Esophagus squamous epithelium (tissue), 5 donors: Measurements from ENCODE around the gene MIA3. TPM values are rescaled to one million over a fixed set of nuclear protein-coding genes. Genes with fewer than 3 reads are reported as not detected.

Experiments used
- DNase-seq: peaks from one replicate; lab custom pipeline; 2025; lab: John Stamatoyannopoulos, UW
- H3K27ac ChIP-seq, 4 donors: fragments of 200-600 bp; sonication (generic); one replicate each; pipeline ENCODE4 v1.5.1; 2016 to 2019; ENCODE audit warnings: mild to moderate bottlenecking in 1 of 4
- H3K27me3 ChIP-seq, 4 donors: fragments of 200-600 bp; sonication (generic); 1 replicate in 3 of 4; 2 replicates in 1 of 4; pipeline versions ENCODE4 v1.5.1 to v1.6.0; 2017 to 2021; ENCODE audit warnings: antibody characterized with exemption in 1 of 4
- H3K36me3 ChIP-seq, 3 donors: fragments of 200-600 bp; sonication (generic); one replicate each; pipeline ENCODE4 v1.5.1; 2016 to 2019
- H3K4me1 ChIP-seq, 3 donors: fragments of 200-600 bp; sonication (generic); one replicate each; pipeline ENCODE4 v1.5.1; 2017 to 2019
- H3K4me3 ChIP-seq, 4 donors: fragments of 200-600 bp; sonication (generic); 1 replicate in 3 of 4; 2 replicates in 1 of 4; pipeline ENCODE4 v1.5.1; 2016 to 2019; ENCODE audit warnings: mild to moderate bottlenecking in 2 of 4, moderate library complexity in 1 of 4
- H3K9me3 ChIP-seq, 3 donors: fragments of 200-600 bp; sonication (generic); one replicate each; pipeline ENCODE4 v1.5.1; 2016 to 2019
- POLR2A ChIP-seq, 4 donors: fragments of 450-650 bp; IDR thresholded peaks; one replicate each; pipeline ENCODE4 v1.6.1; 2017; ENCODE audit warnings: antibody characterized with exemption in 4 of 4, mild to moderate bottlenecking in 4 of 4, moderate library complexity in 3 of 4
- WGBS, 2 donors: methylation state at CpG; one replicate each; pipeline ENCODE4 v1.1.5; 2018; 5-methylcytosine and 5-hydroxymethylcytosine counted together
- intact Hi-C: fragments of 100-400 bp; cut with DNase I; formaldehyde crosslinking; loops from one replicate; pipeline ENCODE4 v1.15.0; 2022
- total RNA-seq, 4 donors: library from RNA; depleted of rRNA; stranded (reverse); fragments of >200 nt; gene quantifications; one replicate each; pipeline ENCODE4 v1.1.0, GENCODE V29; 2016
- TF ChIP-seq, protein P1 (sequence below), 6 experiments: fragments of 450-650 bp in 4 of 6; fragments of 200-600 bp in 2 of 6; sonication (generic) in 2 of 6; IDR thresholded peaks; one replicate each; pipeline ENCODE4 v1.5.1; 2016 to 2019; ENCODE audit warnings: antibody characterized with exemption in 6 of 6, mild to moderate bottlenecking in 4 of 6, moderate library complexity in 4 of 6
- donor health status: DM: yes; HTN: yes; CAD: no.

The MIA3 gene
- total RNA-seq, 4 donors from 2014 or later, result 17.5 to 40.4 (median 24.0) TPM

DNA sequence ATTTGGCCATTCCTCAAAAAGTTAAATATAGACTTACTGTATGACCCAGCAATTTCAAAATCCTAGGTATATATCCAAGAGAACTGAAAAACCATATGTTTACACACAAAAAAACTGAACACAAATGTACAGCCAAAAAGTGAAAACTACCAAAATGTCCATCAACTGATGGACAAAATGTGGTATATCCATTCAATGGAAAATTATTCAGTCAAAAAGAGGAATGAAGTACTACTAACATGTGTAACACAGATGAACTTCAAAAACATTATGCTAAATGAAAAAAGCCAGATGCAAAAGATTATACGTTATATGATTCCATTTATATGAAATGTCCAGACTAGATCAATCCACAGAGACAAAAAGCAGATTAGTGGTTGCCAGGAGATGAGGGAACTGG lies 86.4 kb downstream of the MIA3 start:
- no peak overlapping the region for H3K27ac ChIP-seq
- intact Hi-C loops, result no loop called here
- no peak for DNase-seq
- 93 to 96% methylated on average over 1 of the region's 1 CpG for WGBS, 2 donors
- peaks cover 0 to 49% (median 0%) of the 10 kb centered on the region in 3 donors for H3K36me3 ChIP-seq
- no peaks in the 10 kb centered on the region for H3K9me3 ChIP-seq
- no peak overlapping the region for H3K4me3 ChIP-seq
- TF ChIP-seq, protein P1, sequence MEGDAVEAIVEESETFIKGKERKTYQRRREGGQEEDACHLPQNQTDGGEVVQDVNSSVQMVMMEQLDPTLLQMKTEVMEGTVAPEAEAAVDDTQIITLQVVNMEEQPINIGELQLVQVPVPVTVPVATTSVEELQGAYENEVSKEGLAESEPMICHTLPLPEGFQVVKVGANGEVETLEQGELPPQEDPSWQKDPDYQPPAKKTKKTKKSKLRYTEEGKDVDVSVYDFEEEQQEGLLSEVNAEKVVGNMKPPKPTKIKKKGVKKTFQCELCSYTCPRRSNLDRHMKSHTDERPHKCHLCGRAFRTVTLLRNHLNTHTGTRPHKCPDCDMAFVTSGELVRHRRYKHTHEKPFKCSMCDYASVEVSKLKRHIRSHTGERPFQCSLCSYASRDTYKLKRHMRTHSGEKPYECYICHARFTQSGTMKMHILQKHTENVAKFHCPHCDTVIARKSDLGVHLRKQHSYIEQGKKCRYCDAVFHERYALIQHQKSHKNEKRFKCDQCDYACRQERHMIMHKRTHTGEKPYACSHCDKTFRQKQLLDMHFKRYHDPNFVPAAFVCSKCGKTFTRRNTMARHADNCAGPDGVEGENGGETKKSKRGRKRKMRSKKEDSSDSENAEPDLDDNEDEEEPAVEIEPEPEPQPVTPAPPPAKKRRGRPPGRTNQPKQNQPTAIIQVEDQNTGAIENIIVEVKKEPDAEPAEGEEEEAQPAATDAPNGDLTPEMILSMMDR (IDR thresholded peaks at IDR 0.05), result no peak
- no peak for TF ChIP-seq POLR2A (IDR thresholded peaks at IDR 0.05)
- H3K4me1 ChIP-seq, result peaks cover 0 to 5% (median 0%) of the 10 kb centered on the region in 3 donors
- H3K27me3 ChIP-seq, result no peaks in the 10 kb centered on the region

DNA sequence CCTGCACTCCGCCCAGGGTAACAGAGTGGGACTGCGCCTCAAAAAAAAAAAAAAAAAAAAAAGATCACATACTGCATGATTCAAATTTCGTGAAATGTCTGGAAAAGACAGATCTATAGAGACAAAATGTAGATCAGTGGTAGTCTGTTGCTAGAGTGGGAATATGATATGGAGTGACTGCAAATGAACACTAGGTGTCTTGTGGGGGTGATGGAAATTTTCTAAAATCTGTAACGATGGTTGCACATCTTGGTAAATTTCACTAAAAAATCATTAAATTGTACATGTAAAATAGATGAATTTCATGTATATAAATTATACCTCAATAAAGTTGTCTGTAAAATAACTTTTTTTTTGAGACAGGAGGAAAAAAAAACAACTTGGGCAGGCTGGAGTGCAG lies 88.9 kb downstream of the MIA3 start:
- Histone ChIP-seq H3K4me3 (no peak overlapping the region), H3K36me3 (peaks cover 0 to 23% (median 0%) of the 10 kb centered on the region in 3 donors), H3K27me3 (no peaks in the 10 kb centered on the region), H3K4me1 (peaks cover 14 to 26% (median 15%) of the 10 kb centered on the region in 3 donors), H3K27ac (no peak overlapping the region), H3K9me3 (no peaks in the 10 kb centered on the region)
- intact Hi-C loops, result no loop called here
- no peak for DNase-seq
- no peak for TF ChIP-seq POLR2A (IDR thresholded peaks at IDR 0.05)
- TF ChIP-seq, protein P1 (IDR thresholded peaks at IDR 0.05), result no peak
- WGBS, 2 donors, result 68 to 78% methylated on average over 4 of the region's 4 CpGs

DNA sequence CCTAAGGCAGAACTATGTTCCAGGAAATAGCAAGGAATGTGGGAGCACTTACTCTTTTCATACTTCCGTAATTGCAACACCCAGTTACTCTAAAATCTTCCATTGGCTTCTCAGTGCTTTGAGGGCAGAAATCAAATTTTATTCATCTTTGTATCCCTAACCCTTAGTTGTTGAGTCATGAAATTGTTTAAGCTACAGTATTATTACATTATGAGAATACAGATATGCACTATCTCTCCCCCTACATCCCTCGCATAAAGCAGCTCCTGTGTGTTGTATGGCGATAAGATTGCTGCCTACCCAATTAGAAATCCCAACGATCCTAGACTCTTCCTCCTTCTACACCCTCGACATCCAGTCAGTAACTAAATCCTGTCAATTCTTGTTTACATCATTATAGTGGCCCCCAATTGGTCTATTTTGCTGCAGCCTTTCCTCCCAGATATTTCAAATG lies 91.8 kb downstream of the MIA3 start:
- Histone ChIP-seq H3K27ac (no peak overlapping the region), H3K27me3 (no peaks in the 10 kb centered on the region), H3K36me3 (peaks cover 0 to 8% (median 0%) of the 10 kb centered on the region in 3 donors), H3K4me1 (peaks cover 15 to 38% (median 20%) of the 10 kb centered on the region in 3 donors), H3K9me3 (no peaks in the 10 kb centered on the region), H3K4me3 (no peak overlapping the region)
- TF ChIP-seq, protein P1 (IDR thresholded peaks at IDR 0.05), result no peak
- no peak for TF ChIP-seq POLR2A (IDR thresholded peaks at IDR 0.05)
- 82 to 83% methylated on average over 5 of the region's 5 CpGs for WGBS, 2 donors
- intact Hi-C loops, result no loop called here
- DNase-seq, result no peak

DNA sequence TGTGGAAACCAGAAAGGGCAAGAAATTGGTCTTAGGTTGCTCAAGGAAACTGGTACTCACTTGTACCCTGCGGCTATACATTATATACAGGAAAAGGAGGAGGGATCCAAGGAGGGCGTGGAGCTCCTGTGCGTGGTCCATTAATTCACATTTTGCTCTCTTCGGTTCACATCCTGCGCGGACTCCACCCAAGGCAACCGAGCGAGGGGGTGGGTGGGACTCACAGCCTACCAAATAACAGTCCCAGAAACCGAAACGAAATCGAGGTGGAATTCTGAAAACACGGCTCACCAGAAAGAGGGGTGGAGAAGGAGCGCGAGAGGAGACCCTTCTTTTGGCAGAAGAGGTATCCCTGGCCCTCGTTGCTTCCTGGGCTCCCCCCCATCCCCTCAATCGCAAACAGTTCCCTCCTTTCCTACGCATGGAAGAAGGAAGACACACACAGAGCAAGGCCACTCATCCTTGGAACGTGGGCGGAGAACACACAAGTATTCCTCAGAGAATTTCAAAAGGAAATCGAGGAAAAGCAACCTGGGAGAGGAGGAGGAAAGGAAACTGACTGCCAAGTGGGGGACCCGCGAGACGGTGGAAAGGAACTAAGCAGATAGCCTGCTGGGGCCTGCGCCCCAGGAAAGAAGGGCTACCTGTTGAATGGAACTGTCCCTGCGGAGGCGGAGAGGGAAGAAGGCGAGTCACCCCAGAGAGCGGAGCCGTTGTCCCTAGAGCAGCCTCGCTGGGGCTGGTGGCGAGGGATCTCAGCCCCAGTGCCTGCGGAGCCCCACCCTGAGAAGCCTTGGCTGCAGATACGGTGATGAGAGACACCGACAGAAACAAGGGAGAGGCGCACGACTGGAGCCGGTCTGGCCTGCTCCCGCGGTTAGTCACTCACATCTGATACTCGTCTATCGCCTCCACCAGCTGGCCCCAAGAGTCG lies 93.7 kb downstream of the MIA3 start:
- TF ChIP-seq, protein P1 (IDR thresholded peaks at IDR 0.05), result no peak
- TF ChIP-seq POLR2A (IDR thresholded peaks at IDR 0.05), result no peak
- WGBS, 2 donors, result 0 to 1% methylated on average over 23 to 28 of the region's 42 CpGs
- DNase-seq, result peak; percentile 1
- Histone ChIP-seq H3K27ac (peak overlapping the region; percentile 97 to 98 (median 97)), H3K27me3 (no peaks in the 10 kb centered on the region), H3K9me3 (no peaks in the 10 kb centered on the region), H3K4me1 (peaks cover 15 to 44% (median 21%) of the 10 kb centered on the region in 3 donors), H3K4me3 (peak overlapping the region; percentile 65 to 90 (median 82)), H3K36me3 (peaks cover 0 to 16% (median 0%) of the 10 kb centered on the region in 3 donors)
- intact Hi-C loops, result no loop called here
